Thymus (tissue), 11 donors: ENCODE results near the gene MICALL2. TPM values are rescaled to one million over a fixed set of nuclear protein-coding genes. Genes with fewer than 3 reads are reported as not detected.

Experiments used
- DNase-seq, 9 donors: peaks; one replicate each; pipeline ENCODE4 v3.0.0-alpha.2; 2013; ENCODE audit warnings: low spot score in 9 of 9, low read depth in 6 of 9, missing footprints in 1 of 9
- H3K27ac ChIP-seq, 2 donors: one replicate each; pipeline ENCODE4 v1.5.1; 2013; ENCODE audit warnings: control low read depth in 1 of 2, low read depth in 1 of 2, low read length in 1 of 2, mild to moderate bottlenecking in 1 of 2, moderate library complexity in 1 of 2
- H3K27me3 ChIP-seq, 2 donors: one replicate each; pipeline ENCODE4 v1.5.1; 2013; ENCODE audit warnings: low read length in 1 of 2; ENCODE audit not compliant: control insufficient read depth in 2 of 2, insufficient read depth in 1 of 2
- H3K36me3 ChIP-seq, 2 donors: one replicate each; pipeline ENCODE4 v1.5.1; 2013; ENCODE audit warnings: low read length in 1 of 2, mild to moderate bottlenecking in 1 of 2, moderate library complexity in 1 of 2; ENCODE audit not compliant: control insufficient read depth in 2 of 2, insufficient read depth in 2 of 2
- H3K4me1 ChIP-seq, 2 donors: one replicate each; pipeline ENCODE4 v1.5.1; 2013; ENCODE audit warnings: low read length in 2 of 2; ENCODE audit not compliant: control insufficient read depth in 2 of 2, insufficient read depth in 2 of 2
- H3K4me3 ChIP-seq, 2 donors: one replicate each; pipeline ENCODE4 v1.5.1; 2013; ENCODE audit warnings: low read length in 2 of 2, control low read depth in 1 of 2, mild to moderate bottlenecking in 1 of 2
- H3K9me3 ChIP-seq, 2 donors: one replicate each; pipeline ENCODE4 v1.5.1; 2013; ENCODE audit warnings: low read length in 1 of 2, mild to moderate bottlenecking in 1 of 2; ENCODE audit not compliant: control insufficient read depth in 2 of 2, insufficient read depth in 1 of 2
- WGBS: extraction: QIAGEN DNeasy Blood & Tissue Kit; methylation state at CpG from one replicate; pipeline ENCODE4 v1.1.7; 2013; 5-methylcytosine and 5-hydroxymethylcytosine counted together
- polyA plus RNA-seq: library from polyadenylated mRNA; stranded (reverse); fragments of 200-250 nt; gene quantifications from one replicate; pipeline ENCODE4 v1.2.3, GENCODE V29; 2013
- total RNA-seq: library from RNA; stranded (reverse); fragments of 120-200 nt; gene quantifications from one replicate; pipeline ENCODE4 v1.2.4, GENCODE V29; 2013
- donor health status: healthy.

Gene MICALL2
- total and polyA plus RNA-seq, 2 donors, result 13.5 to 44.2 TPM

DNA sequence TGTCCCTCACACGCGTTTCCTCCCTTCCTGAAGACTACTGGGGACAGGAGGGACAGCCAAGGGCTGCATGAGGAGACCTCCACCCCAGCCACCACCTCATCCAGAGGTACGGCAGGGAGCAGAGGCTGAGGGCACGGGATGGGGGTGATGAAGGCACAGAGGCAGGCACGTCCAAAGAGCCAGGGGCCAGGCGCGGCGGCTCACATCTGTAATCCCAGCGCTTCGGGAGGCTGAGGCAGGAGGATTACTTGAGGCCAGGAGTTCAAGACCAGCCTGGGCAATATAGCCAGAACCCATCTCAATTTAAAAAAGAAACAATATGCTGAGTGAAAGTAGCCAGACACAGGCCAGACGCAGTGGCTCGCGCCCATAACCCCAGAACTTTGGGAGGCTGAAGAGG lies 3.3 kb downstream of the MICALL2 start:
- no peak for DNase-seq
- 98% methylated on average over 13 of the region's 13 CpGs for WGBS
- H3K36me3 ChIP-seq, result no peaks in the 10 kb centered on the region

DNA sequence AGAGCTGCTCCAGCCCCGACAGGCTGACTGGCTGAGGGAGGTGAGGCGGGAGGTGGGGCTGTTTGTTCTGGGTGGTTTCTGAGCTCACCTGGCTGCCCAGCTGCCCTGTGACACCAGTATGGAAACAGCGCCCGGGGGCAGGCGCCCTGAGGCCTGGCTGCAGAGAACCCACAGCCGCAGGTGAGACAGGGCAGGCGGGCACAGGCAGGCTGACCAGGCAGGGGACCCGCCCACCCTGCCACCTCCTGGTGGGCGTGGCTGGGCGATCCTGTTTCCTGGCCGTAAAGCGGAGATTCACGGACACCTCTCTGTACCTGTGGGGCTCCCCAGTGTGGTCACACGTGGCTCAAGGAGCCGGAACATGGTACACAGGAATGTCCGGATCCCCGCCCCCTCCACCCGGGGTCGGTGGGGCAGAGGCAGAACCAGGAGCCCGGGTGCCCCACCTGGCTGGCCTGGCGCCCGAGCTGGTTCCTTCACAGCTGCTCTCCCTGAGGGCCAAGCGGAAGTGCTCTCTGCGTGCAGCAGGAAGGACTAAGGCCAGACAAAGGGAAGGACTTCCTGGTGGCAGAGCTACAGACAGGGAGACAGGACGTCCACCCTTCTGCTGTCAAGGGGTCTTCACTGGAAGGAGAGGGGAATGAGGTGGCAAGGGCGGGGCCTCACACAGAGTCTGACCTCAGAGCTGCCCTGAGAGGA lies 3.9 kb downstream of the MICALL2 start:
- Histone ChIP-seq H3K4me1 (peaks cover 17 to 40% of the 10 kb centered on the region in 2 donors), H3K27me3 (peaks cover 0 to 24% of the 10 kb centered on the region in 2 donors), H3K27ac (no peak overlapping the region), H3K4me3 (no peak overlapping the region), H3K36me3 (no peaks in the 10 kb centered on the region), H3K9me3 (no peaks in the 10 kb centered on the region)
- DNase-seq, result no peak
- WGBS, result 92% methylated on average over 26 of the region's 26 CpGs

More for the DNA sequence above, 3.3 kb downstream of the MICALL2 start:
- H3K27ac ChIP-seq, result no peak overlapping the region
- H3K4me1 ChIP-seq, result peaks cover 17 to 46% of the 10 kb centered on the region in 2 donors
- peaks cover 0 to 27% of the 10 kb centered on the region in 2 donors for H3K27me3 ChIP-seq
- no peak overlapping the region for H3K4me3 ChIP-seq
- no peaks in the 10 kb centered on the region for H3K9me3 ChIP-seq

DNA sequence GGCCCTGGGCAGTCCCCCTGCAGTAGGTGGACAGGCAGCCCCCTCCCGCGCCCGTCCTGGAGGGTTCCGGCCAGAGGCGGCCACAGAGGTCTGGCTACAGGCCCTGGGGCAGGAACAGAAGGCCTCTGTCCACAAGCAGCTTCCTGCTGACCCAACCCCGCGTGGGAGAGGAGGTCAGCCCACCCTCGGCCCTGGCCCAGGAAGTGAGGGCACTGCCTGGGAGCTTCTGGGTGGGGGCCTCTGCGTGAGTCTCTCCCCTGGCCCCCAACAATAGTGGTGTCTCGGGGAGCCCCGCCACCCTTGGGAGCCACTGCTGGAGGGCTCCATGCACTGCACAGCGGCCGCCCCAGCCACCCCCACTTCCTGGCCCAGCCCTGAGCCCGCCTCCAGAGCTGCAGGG lies 4.7 kb downstream of the MICALL2 start:
- 86% methylated on average over 14 of the region's 14 CpGs for WGBS
- H3K27ac ChIP-seq, result no peak overlapping the region
- no peaks in the 10 kb centered on the region for H3K9me3 ChIP-seq
- no peak for DNase-seq
- peaks cover 14 to 34% of the 10 kb centered on the region in 2 donors for H3K4me1 ChIP-seq
- no peaks in the 10 kb centered on the region for H3K36me3 ChIP-seq
- H3K27me3 ChIP-seq, result peaks cover 0 to 19% of the 10 kb centered on the region in 2 donors
- no peak overlapping the region for H3K4me3 ChIP-seq

DNA sequence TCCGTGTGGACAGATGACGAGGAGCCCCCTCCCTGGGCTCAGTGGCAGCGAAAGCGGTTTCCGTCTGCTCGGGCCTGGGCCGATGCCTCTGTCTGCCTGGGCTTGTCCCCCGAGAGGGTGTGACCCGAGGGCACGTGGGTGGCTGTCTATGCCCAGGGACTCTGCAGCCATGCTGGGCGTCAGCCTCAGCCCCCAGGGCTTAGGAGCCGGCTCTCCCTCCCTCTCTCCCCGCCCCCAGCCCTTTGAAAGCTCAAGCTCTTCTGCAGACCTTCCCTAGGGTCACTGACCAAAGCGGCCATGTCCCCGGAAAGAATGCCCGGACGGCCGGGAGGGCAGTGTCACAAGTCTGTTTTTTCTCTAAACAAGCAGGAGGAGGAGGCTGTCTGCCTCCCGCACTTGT lies 7.1 kb downstream of the MICALL2 start:
- H3K4me1 ChIP-seq, result peaks cover 0 to 17% of the 10 kb centered on the region in 2 donors
- no peak overlapping the region for H3K4me3 ChIP-seq
- DNase-seq, result no peak
- 93% methylated on average over 19 of the region's 19 CpGs for WGBS
- H3K36me3 ChIP-seq, result no peaks in the 10 kb centered on the region
- H3K27me3 ChIP-seq, result peaks cover 0 to 3% of the 10 kb centered on the region in 2 donors
- H3K9me3 ChIP-seq, result no peaks in the 10 kb centered on the region
- no peak overlapping the region for H3K27ac ChIP-seq

DNA sequence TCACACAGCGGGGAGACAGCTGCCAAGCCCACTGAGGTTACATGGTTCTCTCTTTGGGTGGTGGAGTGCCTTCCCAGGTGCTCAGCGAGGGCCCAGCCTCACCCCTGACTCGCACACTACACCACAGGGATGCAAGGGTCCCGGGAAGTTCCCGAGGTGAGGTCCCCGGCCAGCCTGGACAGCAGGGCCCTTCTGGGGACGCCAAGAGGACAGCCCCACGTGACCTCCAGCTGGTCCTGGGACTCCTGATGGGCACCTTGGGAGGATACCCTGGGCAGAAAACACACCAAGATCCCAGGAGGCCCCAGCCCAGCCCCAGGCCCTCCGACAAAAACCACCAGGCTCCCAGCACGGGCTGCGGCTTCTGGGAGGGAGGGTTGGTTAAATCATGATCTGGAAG lies 8.3 kb downstream of the MICALL2 start:
- H3K4me3 ChIP-seq, result no peak overlapping the region
- no peaks in the 10 kb centered on the region for H3K36me3 ChIP-seq
- no peaks in the 10 kb centered on the region for H3K27me3 ChIP-seq
- no peaks in the 10 kb centered on the region for H3K9me3 ChIP-seq
- no peak overlapping the region for H3K27ac ChIP-seq
- no peak for DNase-seq
- H3K4me1 ChIP-seq, result peaks cover 0 to 12% of the 10 kb centered on the region in 2 donors
- WGBS, result 93% methylated on average over 11 of the region's 11 CpGs

DNA sequence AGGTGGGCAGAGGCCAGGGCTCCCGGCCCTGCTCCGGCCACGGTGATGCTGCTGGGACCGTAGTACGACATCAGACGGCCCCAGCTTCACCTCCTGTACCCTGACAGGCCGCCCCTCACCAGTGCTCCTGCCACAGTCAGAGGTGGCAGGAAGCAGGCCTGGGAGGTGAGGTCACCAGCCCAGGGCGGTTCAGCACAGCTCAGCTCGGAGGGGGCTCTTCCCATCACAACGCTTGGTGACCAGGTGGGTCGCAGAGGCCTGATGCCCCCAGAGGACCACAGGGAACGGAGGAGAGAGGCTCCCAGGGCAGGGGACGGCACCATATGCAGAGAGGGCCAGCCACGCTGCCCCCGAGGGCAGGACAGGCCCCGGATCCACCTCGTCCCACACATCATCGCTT lies 8.8 kb downstream of the MICALL2 start:
- DNase-seq, result no peak
- peaks cover 0 to 12% of the 10 kb centered on the region in 2 donors for H3K4me1 ChIP-seq
- H3K27ac ChIP-seq, result peak overlapping the region in 1 of 2 donors; percentile 12
- H3K27me3 ChIP-seq, result no peaks in the 10 kb centered on the region
- no peaks in the 10 kb centered on the region for H3K36me3 ChIP-seq
- H3K9me3 ChIP-seq, result no peaks in the 10 kb centered on the region
- H3K4me3 ChIP-seq, result no peak overlapping the region
- 91% methylated on average over 18 of the region's 18 CpGs for WGBS

DNA sequence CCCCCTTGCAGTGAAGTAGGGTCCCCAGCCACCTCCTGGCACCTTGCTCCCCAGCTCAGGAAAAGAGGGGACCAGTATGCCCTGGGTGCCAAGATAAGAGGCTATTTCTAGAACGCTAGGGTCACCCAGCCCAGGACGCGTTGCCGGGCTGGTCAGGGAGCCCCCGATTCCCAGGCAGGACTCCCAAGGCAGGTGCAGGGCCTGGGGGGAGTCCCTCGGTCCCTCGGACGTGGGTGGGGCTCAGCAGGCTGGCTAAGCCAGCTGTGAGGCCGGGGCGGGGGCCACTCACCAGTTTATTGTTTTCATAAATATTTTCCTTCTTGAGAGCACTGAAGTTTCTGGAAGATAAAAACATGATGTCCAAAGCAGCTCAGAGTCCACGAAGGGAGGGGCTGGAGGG lies 9.3 kb downstream of the MICALL2 start:
- no peaks in the 10 kb centered on the region for H3K27me3 ChIP-seq
- peak overlapping the region in 1 of 2 donors; percentile 12 for H3K27ac ChIP-seq
- peaks cover 0 to 8% of the 10 kb centered on the region in 2 donors for H3K4me1 ChIP-seq
- H3K4me3 ChIP-seq, result no peak overlapping the region
- no peaks in the 10 kb centered on the region for H3K9me3 ChIP-seq
- DNase-seq, result no peak
- H3K36me3 ChIP-seq, result no peaks in the 10 kb centered on the region
- 90% methylated on average over 11 of the region's 11 CpGs for WGBS

DNA sequence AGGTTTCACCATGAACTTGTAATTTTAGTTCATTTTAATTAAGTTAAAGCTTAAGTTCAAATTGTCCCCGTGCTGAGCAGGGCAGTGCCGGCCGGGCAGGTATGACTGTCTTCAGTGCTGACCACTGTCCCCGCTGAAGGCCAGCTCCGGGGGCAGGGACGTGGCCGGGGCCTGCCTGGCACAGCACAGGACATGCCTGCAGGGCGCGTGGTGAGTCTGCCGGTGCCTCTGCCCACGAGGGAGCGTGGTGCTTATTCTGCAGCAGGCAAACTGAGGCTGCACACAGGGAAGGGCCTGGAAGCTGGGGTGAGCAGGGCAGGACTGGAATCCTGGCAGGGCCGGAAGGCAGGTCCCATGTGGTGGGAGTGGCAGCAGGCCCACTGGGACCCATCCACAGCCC lies 9.8 kb downstream of the MICALL2 start:
- 83% methylated on average over 13 of the region's 13 CpGs for WGBS
- H3K4me3 ChIP-seq, result no peak overlapping the region
- H3K27me3 ChIP-seq, result no peaks in the 10 kb centered on the region
- no peaks in the 10 kb centered on the region for H3K36me3 ChIP-seq
- peaks cover 0 to 7% of the 10 kb centered on the region in 2 donors for H3K4me1 ChIP-seq
- DNase-seq, result no peak
- no peaks in the 10 kb centered on the region for H3K9me3 ChIP-seq
- H3K27ac ChIP-seq, result no peak overlapping the region

DNA sequence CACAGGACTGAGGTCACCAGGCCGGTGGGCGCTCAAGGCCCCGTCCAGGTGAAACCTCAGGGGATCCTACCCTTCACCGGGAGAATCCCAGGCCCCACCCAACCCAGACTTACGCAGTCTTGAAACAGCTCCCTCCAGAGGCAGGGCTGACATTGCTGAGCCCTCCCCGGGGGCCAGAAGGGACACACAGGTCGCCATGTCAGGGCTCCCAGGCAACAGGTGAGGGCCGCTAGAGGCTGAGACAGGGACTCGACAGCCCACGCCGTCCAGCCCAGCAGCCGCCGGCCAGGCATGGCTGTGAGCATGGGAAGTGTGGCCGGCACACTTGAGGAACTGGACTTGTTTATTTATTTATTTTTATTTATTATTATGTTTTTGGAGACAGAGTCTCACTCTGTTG lies 10.3 kb downstream of the MICALL2 start:
- Histone ChIP-seq H3K9me3 (no peaks in the 10 kb centered on the region), H3K4me3 (no peak overlapping the region), H3K36me3 (no peaks in the 10 kb centered on the region), H3K4me1 (peaks cover 0 to 7% of the 10 kb centered on the region in 2 donors), H3K27ac (no peak overlapping the region), H3K27me3 (no peaks in the 10 kb centered on the region)
- DNase-seq, result no peak
- 97% methylated on average over 14 of the region's 14 CpGs for WGBS
